ENCODE measurements around the gene CREBBP. TPM values are rescaled to one million over a fixed set of nuclear protein-coding genes. Genes with fewer than 3 reads are reported as not detected.

CREBBP gene
- total and polyA plus RNA-seq, 9 donors, result 35.6 to 94.5 (median 78.3) TPM

DNA sequence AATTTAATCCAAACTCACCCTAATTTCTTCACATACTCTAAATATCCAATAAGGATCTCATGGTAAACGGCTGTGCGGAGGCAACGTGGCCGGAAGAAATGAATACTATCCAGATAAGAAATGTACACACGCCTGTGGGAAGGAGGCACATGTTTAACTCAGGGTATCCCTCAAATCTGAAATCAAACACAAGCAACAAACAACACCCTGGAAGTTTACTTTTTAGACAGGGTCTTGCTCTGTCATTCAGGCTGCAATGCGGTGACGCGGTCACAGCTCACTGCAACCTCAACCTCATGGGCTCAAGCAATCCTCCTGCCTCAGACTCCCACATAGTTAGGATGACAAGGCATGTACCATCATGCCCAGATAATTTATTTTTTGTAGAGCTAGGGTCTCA lies 142.0 kb downstream of the CREBBP start:
- WGBS, 3 donors, result 90% methylated on average over 8 of the region's 8 CpGs
- no peak for TF ChIP-seq EP300 (IDR thresholded peaks at IDR 0.05)
- TF ChIP-seq CTCF (IDR thresholded peaks at IDR 0.05), result no peak
- TF ChIP-seq POLR2A (IDR thresholded peaks at IDR 0.05), result no peak
- Histone ChIP-seq H3K27ac (no peak overlapping the region), H3K27me3 (no peaks in the 10 kb centered on the region), H3K4me3 (no peak overlapping the region), H3K9me3 (no peaks in the 10 kb centered on the region), H3K4me1 (ENCODE audit: insufficient read depth) (no peaks in the 10 kb centered on the region), H3K36me3 (no peaks in the 10 kb centered on the region)
- intact Hi-C loops (cut with DNase I), result no loop called here
- DNase-seq, result peak in 1 of 5 donors; percentile 4

- Histone ChIP-seq H3K4me1 (ENCODE audit: insufficient read depth) (no peaks in the 10 kb centered on the region), H3K4me3 (no peak overlapping the region), H3K27ac (no peak overlapping the region), H3K27me3 (no peaks in the 10 kb centered on the region), H3K9me3 (no peaks in the 10 kb centered on the region), H3K36me3 (no peaks in the 10 kb centered on the region)
- no peak for DNase-seq
- intact Hi-C loops (cut with DNase I), result no loop called here
- TF ChIP-seq CTCF (IDR thresholded peaks at IDR 0.05) (no peak), EP300 (IDR thresholded peaks at IDR 0.05) (no peak), POLR2A (IDR thresholded peaks at IDR 0.05) (no peak)
- 94 to 97% (median 96%) methylated on average over 5 of the region's 5 CpGs for WGBS, 3 donors
These were observed 142.4 kb downstream of the CREBBP start for GRCh38 chr16:3738128-3738527.

- Histone ChIP-seq H3K9me3 (no peaks in the 10 kb centered on the region), H3K4me1 (ENCODE audit: insufficient read depth) (no peaks in the 10 kb centered on the region), H3K4me3 (no peak overlapping the region), H3K27me3 (no peaks in the 10 kb centered on the region), H3K27ac (no peak overlapping the region), H3K36me3 (no peaks in the 10 kb centered on the region)
- intact Hi-C loops (cut with DNase I), result no loop called here
- TF ChIP-seq EP300 (IDR thresholded peaks at IDR 0.05) (no peak), CTCF (IDR thresholded peaks at IDR 0.05) (no peak), POLR2A (IDR thresholded peaks at IDR 0.05) (no peak)
- 88 to 90% (median 89%) methylated on average over 8 of the region's 8 CpGs for WGBS, 3 donors
- DNase-seq, result no peak
These were observed 143.3 kb downstream of the CREBBP start for GRCh38 chr16:3737181-3737580.

- Histone ChIP-seq H3K9me3 (no peaks in the 10 kb centered on the region), H3K4me3 (no peak overlapping the region), H3K4me1 (ENCODE audit: insufficient read depth) (no peaks in the 10 kb centered on the region), H3K27ac (no peak overlapping the region), H3K36me3 (no peaks in the 10 kb centered on the region), H3K27me3 (no peaks in the 10 kb centered on the region)
- intact Hi-C loops (cut with DNase I), result no loop called here
- DNase-seq, result peak in 1 of 5 donors; percentile 12
- TF ChIP-seq POLR2A (IDR thresholded peaks at IDR 0.05) (no peak), CTCF (IDR thresholded peaks at IDR 0.05) (no peak)
- WGBS, 3 donors, result 85 to 95% (median 88%) methylated on average over 6 of the region's 6 CpGs
These were observed 144.4 kb downstream of the CREBBP start for GRCh38 chr16:3736116-3736515.

- no peak overlapping the region for H3K27ac ChIP-seq
- H3K9me3 ChIP-seq, result no peaks in the 10 kb centered on the region
- TF ChIP-seq EP300 (IDR thresholded peaks at IDR 0.05), result no peak
- no peak for TF ChIP-seq CTCF (IDR thresholded peaks at IDR 0.05)
- TF ChIP-seq POLR2A (IDR thresholded peaks at IDR 0.05), result no peak
- intact Hi-C loops (cut with DNase I), result no loop called here
- no peak overlapping the region for H3K4me3 ChIP-seq
- H3K27me3 ChIP-seq, result no peaks in the 10 kb centered on the region
- no peaks in the 10 kb centered on the region for H3K4me1 ChIP-seq (ENCODE audit: insufficient read depth)
- H3K36me3 ChIP-seq, result no peaks in the 10 kb centered on the region
- 94 to 98% (median 97%) methylated on average over 13 of the region's 13 CpGs for WGBS, 3 donors
- peak in 1 of 5 donors; percentile 24 for DNase-seq
These were observed 145.0 kb downstream of the CREBBP start for GRCh38 chr16:3735541-3735940.
